ENCODE data around the gene CENPP.

GRCh38 chr9:92426501-92427145, 100.9 kb downstream of the CENPP start:
- TF ChIP-seq, protein P1, sequence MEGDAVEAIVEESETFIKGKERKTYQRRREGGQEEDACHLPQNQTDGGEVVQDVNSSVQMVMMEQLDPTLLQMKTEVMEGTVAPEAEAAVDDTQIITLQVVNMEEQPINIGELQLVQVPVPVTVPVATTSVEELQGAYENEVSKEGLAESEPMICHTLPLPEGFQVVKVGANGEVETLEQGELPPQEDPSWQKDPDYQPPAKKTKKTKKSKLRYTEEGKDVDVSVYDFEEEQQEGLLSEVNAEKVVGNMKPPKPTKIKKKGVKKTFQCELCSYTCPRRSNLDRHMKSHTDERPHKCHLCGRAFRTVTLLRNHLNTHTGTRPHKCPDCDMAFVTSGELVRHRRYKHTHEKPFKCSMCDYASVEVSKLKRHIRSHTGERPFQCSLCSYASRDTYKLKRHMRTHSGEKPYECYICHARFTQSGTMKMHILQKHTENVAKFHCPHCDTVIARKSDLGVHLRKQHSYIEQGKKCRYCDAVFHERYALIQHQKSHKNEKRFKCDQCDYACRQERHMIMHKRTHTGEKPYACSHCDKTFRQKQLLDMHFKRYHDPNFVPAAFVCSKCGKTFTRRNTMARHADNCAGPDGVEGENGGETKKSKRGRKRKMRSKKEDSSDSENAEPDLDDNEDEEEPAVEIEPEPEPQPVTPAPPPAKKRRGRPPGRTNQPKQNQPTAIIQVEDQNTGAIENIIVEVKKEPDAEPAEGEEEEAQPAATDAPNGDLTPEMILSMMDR (IDR thresholded peaks at IDR 0.05) = no peak
- no peak for TF ChIP-seq POLR2A (IDR thresholded peaks at IDR 0.05)
